ENCODE measurements around the gene TAS1R3.

TAS1R3 gene

GRCh38 chr1:1331068-1331965 is at the start of gene TAS1R3:
TAS1R3 (plus strand) TSS chr1:1331280; CDS start chr1:1331346, 66 bp downstream.
- DNase-seq, result no peak

GRCh38 chr1:1281533-1282321 is 49.4 kb upstream of the TAS1R3 start:
- DNase-seq, result no peak

GRCh38 chr1:1282998-1283397 is 48.1 kb upstream of the TAS1R3 start:
- no peak for DNase-seq

GRCh38 chr1:1283821-1284220 is 47.3 kb upstream of the TAS1R3 start:
- no peak for DNase-seq

GRCh38 chr1:1284221-1285101 is 46.6 kb upstream of the TAS1R3 start:
- no peak for DNase-seq

GRCh38 chr1:1285102-1285571 is 45.9 kb upstream of the TAS1R3 start:
- no peak for DNase-seq

- no peak for DNase-seq
Observed at GRCh38 chr1:1285611-1286311, 45.3 kb upstream of the TAS1R3 start.

- DNase-seq, result no peak
Observed at GRCh38 chr1:1286313-1287261, 44.5 kb upstream of the TAS1R3 start.

GRCh38 chr1:1287288-1288110 is 43.6 kb upstream of the TAS1R3 start:
- DNase-seq, result no peak

GRCh38 chr1:1290238-1290731 is 40.8 kb upstream of the TAS1R3 start:
- DNase-seq, result no peak

GRCh38 chr1:1291023-1291528 is 40.0 kb upstream of the TAS1R3 start:
- no peak for DNase-seq

GRCh38 chr1:1291548-1292441 is 39.3 kb upstream of the TAS1R3 start:
- no peak for DNase-seq

GRCh38 chr1:1292442-1292779 is 38.7 kb upstream of the TAS1R3 start:
- DNase-seq, result no peak

- DNase-seq, result no peak
Observed at GRCh38 chr1:1292851-1293250, 38.2 kb upstream of the TAS1R3 start.

- no peak for DNase-seq
Observed at GRCh38 chr1:1293263-1294249, 37.5 kb upstream of the TAS1R3 start.

- no peak for DNase-seq
Observed at GRCh38 chr1:1294250-1294890, 36.7 kb upstream of the TAS1R3 start.
